SK-N-SH treated with all-trans-retinoic acid at 6 μM for 48 hours (cell line): ENCODE data around the gene JMJD4.
A peak's percentile ranks its signal among the peaks of the same experiment; 100 is the strongest.

Experiments
- ATAC-seq: fragments of 200-7000 bp; cut with Tn5 transposase; 3 replicates; pipeline ENCODE4 v1.9.1; 2020; ENCODE audit warnings: mild to moderate bottlenecking, moderate library complexity
- ARNTL ChIP-seq: fragments of 450-650 bp; formaldehyde crosslinking; IDR thresholded peaks from 2 replicates; pipeline ENCODE4 v1.5.0; 2020; ENCODE audit warnings: low read depth, mild to moderate bottlenecking, moderate library complexity, borderline replicate concordance
- BACH2 ChIP-seq: fragments of 250-450 bp; sonication (Bioruptor Pico); IDR thresholded peaks from 2 replicates; pipeline ENCODE4 v1.9.0; 2021; ENCODE audit warnings: mild to moderate bottlenecking, borderline replicate concordance
- CSDC2 ChIP-seq: fragments of 250-450 bp; sonication (Bioruptor Pico); IDR thresholded peaks from 2 replicates; pipeline ENCODE4 v1.5.0; 2020; ENCODE audit warnings: mild to moderate bottlenecking, moderate library complexity
- ESRRG ChIP-seq: fragments of 250-450 bp; sonication (Bioruptor Pico); IDR thresholded peaks from 2 replicates; pipeline ENCODE4 v1.6.1; 2021; ENCODE audit warnings: mild to moderate bottlenecking
- GLIS3 ChIP-seq: fragments of 250-450 bp; sonication (Bioruptor Pico); IDR thresholded peaks from 2 replicates; pipeline ENCODE4 v1.5.0; 2020; ENCODE audit warnings: mild to moderate bottlenecking, moderate library complexity
- ISL1 ChIP-seq: fragments of 250-450 bp; sonication (Bioruptor Pico); IDR thresholded peaks from 2 replicates; pipeline ENCODE4 v2.1.2; 2022; ENCODE audit warnings: mild to moderate bottlenecking, moderate library complexity
- OSR1 ChIP-seq: fragments of 250-450 bp; sonication (Bioruptor Pico); IDR thresholded peaks from 2 replicates; pipeline ENCODE4 v1.8.0; 2022; ENCODE audit warnings: moderate library complexity, mild to moderate bottlenecking, inconsistent platforms
- PPARA ChIP-seq: fragments of 250-450 bp; sonication (Bioruptor Pico); IDR thresholded peaks from 2 replicates; pipeline ENCODE4 v1.5.0; 2020; ENCODE audit warnings: mild to moderate bottlenecking, borderline replicate concordance
- RARB ChIP-seq: fragments of 250-450 bp; sonication (Bioruptor Pico); IDR thresholded peaks from 2 replicates; pipeline ENCODE4 v1.8.0; 2021; ENCODE audit warnings: mild to moderate bottlenecking, moderate library complexity
- SNAI2 ChIP-seq: fragments of 250-450 bp; sonication (Bioruptor Pico); IDR thresholded peaks from 2 replicates; pipeline ENCODE4 v1.5.0; 2020; ENCODE audit warnings: mild to moderate bottlenecking, moderate library complexity
- TCF4 ChIP-seq: fragments of 250-450 bp; sonication (Bioruptor Pico); IDR thresholded peaks from 2 replicates; pipeline ENCODE4 v1.8.0; 2021; ENCODE audit warnings: mild to moderate bottlenecking, moderate library complexity, borderline replicate concordance
- TOX ChIP-seq: fragments of 250-450 bp; sonication (Bioruptor Pico); IDR thresholded peaks from 2 replicates; pipeline ENCODE4 v1.8.0; 2021; ENCODE audit warnings: mild to moderate bottlenecking, moderate library complexity, borderline replicate concordance
- ZC3H10 ChIP-seq: fragments of 250-450 bp; sonication (Bioruptor Pico); IDR thresholded peaks from 2 replicates; pipeline ENCODE4 v1.5.1; 2021; ENCODE audit warnings: mild to moderate bottlenecking, moderate library complexity
- ZFP3 ChIP-seq: fragments of 250-450 bp; sonication (Bioruptor Pico); IDR thresholded peaks from 2 replicates; pipeline ENCODE4 v1.5.0; 2020; ENCODE audit warnings: mild to moderate bottlenecking, moderate library complexity
- ZFP30 ChIP-seq: fragments of 450-650 bp; formaldehyde crosslinking; IDR thresholded peaks from 2 replicates; pipeline ENCODE4 v1.5.0; 2022; ENCODE audit warnings: mild to moderate bottlenecking, moderate library complexity
- ZNF565 ChIP-seq: fragments of 450-650 bp; formaldehyde crosslinking; conservative IDR thresholded peaks from 2 replicates; pipeline ENCODE4 v1.5.0; 2020; ENCODE audit warnings: low read depth, mild to moderate bottlenecking, moderate library complexity
- ZNF70 ChIP-seq: fragments of 450-650 bp; formaldehyde crosslinking; IDR thresholded peaks from 2 replicates; pipeline ENCODE4 v1.5.0; 2020; ENCODE audit warnings: mild to moderate bottlenecking, moderate library complexity
- ZNF8 ChIP-seq: fragments of 450-650 bp; formaldehyde crosslinking; IDR thresholded peaks from 2 replicates; pipeline ENCODE4 v1.5.0; 2020; ENCODE audit warnings: mild to moderate bottlenecking, moderate library complexity
- TF ChIP-seq, protein P1 (sequence below): fragments of 250-450 bp; sonication (Bioruptor Pico); IDR thresholded peaks from 2 replicates; pipeline ENCODE4 v1.5.1; 2020; ENCODE audit warnings: low read depth, mild to moderate bottlenecking, moderate library complexity
- TF ChIP-seq, protein P2 (sequence below): fragments of 250-450 bp; sonication (Bioruptor Pico); IDR thresholded peaks from 2 replicates; pipeline ENCODE4 v1.8.0; 2020; ENCODE audit warnings: mild to moderate bottlenecking, moderate library complexity, borderline replicate concordance
- TF ChIP-seq, protein P3 (sequence below): fragments of 250-450 bp; sonication (Bioruptor Pico); IDR thresholded peaks from 2 replicates; pipeline ENCODE4 v1.5.0; 2020; ENCODE audit warnings: mild to moderate bottlenecking, moderate library complexity
- TF ChIP-seq, protein P4 (sequence below): fragments of 250-450 bp; sonication (Bioruptor Pico); IDR thresholded peaks from 2 replicates; pipeline ENCODE4 v1.8.0; 2021; ENCODE audit warnings: low read depth, mild to moderate bottlenecking, moderate library complexity, borderline replicate concordance

Gene JMJD4

DNA sequence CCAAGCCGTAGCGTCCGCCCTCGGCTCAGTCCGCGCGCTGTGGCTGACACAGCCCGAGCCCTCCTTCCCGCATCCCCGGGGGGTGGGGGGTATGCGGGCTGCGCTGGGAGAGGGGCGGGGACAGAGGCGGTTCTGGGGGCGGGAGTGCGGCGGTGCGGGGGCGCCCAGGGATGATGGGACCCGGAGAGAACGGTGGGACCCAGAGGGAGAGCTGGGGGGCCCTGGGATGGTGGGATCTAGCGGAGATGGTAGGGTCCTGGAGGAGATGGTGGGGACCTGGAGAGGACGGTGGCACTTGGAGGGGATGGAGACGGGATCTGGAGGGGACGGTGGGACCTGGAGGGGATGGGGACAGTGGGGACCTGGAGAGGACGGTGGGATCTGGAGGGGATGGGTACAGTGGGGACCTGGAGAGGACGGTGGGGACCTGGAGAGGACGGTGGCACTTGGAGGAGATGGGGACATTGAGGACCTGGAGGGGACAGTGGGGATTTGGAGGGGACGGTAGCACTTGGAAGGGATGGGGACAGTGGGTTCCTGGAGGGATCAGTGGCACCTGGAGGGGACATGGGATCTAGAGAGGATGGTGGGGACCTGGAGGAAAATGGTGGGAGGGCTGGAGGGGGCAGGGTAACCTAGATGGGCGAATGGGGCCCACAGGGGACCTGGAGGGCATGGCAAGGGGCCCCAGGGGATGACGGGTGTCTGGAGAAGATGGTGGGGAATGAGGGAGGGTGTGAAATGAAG, 610 bp upstream of the JMJD4 start (continued):
- TF ChIP-seq PPARA (CRISPR knock-in tag) (no peak), BACH2 (no peak), TCF4 (no peak), ZNF8 (CRISPR knock-in tag) (no peak), TOX (no peak), SNAI2 (CRISPR knock-in tag) (no peak), GLIS3 (no peak), OSR1 (no peak), ZNF565 (no peak), ZFP30 (CRISPR knock-in tag) (no peak)
- TF ChIP-seq, protein P1, sequence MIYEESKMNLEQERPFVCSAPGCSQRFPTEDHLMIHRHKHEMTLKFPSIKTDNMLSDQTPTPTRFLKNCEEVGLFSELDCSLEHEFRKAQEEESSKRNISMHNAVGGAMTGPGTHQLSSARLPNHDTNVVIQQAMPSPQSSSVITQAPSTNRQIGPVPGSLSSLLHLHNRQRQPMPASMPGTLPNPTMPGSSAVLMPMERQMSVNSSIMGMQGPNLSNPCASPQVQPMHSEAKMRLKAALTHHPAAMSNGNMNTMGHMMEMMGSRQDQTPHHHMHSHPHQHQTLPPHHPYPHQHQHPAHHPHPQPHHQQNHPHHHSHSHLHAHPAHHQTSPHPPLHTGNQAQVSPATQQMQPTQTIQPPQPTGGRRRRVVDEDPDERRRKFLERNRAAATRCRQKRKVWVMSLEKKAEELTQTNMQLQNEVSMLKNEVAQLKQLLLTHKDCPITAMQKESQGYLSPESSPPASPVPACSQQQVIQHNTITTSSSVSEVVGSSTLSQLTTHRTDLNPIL = no peak

DNA sequence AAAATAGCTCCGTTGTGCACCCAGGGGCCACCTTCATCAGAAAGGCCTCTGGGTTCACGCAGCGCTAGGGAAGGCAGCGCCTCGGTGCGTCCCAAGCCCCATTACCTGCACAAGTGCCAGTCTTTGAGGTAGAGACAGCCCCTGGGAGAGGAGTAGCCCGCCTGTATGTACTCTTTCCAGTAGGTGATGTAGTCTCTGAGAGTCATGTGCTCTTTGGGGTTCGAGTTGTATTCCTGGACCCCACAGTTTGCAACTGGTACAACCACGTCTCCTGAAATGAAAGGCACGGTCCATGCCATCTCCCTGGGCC, 601 bp downstream of the JMJD4 start:
- peak; percentile 6 for ATAC-seq
- TF ChIP-seq RARB (CRISPR knock-in tag) (no peak), TOX (no peak), ZC3H10 (no peak), GLIS3 (no peak), OSR1 (no peak), ZNF565 (no peak), ESRRG (CRISPR knock-in tag) (no peak), PPARA (CRISPR knock-in tag) (no peak), ZNF70 (CRISPR knock-in tag) (no peak), SNAI2 (CRISPR knock-in tag) (no peak), ZFP30 (CRISPR knock-in tag) (no peak), ZFP3 (no peak), ZNF8 (CRISPR knock-in tag) (no peak), ARNTL (no peak), TCF4 (no peak), ISL1 (CRISPR knock-in tag) (no peak)
- TF ChIP-seq, protein P2, sequence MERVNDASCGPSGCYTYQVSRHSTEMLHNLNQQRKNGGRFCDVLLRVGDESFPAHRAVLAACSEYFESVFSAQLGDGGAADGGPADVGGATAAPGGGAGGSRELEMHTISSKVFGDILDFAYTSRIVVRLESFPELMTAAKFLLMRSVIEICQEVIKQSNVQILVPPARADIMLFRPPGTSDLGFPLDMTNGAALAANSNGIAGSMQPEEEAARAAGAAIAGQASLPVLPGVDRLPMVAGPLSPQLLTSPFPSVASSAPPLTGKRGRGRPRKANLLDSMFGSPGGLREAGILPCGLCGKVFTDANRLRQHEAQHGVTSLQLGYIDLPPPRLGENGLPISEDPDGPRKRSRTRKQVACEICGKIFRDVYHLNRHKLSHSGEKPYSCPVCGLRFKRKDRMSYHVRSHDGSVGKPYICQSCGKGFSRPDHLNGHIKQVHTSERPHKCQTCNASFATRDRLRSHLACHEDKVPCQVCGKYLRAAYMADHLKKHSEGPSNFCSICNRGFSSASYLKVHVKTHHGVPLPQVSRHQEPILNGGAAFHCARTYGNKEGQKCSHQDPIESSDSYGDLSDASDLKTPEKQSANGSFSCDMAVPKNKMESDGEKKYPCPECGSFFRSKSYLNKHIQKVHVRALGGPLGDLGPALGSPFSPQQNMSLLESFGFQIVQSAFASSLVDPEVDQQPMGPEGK = no peak
- TF ChIP-seq, protein P3, sequence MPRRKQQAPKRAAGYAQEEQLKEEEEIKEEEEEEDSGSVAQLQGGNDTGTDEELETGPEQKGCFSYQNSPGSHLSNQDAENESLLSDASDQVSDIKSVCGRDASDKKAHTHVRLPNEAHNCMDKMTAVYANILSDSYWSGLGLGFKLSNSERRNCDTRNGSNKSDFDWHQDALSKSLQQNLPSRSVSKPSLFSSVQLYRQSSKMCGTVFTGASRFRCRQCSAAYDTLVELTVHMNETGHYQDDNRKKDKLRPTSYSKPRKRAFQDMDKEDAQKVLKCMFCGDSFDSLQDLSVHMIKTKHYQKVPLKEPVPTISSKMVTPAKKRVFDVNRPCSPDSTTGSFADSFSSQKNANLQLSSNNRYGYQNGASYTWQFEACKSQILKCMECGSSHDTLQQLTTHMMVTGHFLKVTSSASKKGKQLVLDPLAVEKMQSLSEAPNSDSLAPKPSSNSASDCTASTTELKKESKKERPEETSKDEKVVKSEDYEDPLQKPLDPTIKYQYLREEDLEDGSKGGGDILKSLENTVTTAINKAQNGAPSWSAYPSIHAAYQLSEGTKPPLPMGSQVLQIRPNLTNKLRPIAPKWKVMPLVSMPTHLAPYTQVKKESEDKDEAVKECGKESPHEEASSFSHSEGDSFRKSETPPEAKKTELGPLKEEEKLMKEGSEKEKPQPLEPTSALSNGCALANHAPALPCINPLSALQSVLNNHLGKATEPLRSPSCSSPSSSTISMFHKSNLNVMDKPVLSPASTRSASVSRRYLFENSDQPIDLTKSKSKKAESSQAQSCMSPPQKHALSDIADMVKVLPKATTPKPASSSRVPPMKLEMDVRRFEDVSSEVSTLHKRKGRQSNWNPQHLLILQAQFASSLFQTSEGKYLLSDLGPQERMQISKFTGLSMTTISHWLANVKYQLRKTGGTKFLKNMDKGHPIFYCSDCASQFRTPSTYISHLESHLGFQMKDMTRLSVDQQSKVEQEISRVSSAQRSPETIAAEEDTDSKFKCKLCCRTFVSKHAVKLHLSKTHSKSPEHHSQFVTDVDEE = no peak
- TF ChIP-seq, protein P1 = no peak
- TF ChIP-seq, protein P4, sequence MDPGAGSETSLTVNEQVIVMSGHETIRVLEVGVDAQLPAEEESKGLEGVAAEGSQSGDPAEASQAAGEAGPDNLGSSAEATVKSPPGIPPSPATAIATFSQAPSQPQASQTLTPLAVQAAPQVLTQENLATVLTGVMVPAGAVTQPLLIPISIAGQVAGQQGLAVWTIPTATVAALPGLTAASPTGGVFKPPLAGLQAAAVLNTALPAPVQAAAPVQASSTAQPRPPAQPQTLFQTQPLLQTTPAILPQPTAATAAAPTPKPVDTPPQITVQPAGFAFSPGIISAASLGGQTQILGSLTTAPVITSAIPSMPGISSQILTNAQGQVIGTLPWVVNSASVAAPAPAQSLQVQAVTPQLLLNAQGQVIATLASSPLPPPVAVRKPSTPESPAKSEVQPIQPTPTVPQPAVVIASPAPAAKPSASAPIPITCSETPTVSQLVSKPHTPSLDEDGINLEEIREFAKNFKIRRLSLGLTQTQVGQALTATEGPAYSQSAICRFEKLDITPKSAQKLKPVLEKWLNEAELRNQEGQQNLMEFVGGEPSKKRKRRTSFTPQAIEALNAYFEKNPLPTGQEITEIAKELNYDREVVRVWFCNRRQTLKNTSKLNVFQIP (CRISPR knock-in tag) = no peak

DNA sequence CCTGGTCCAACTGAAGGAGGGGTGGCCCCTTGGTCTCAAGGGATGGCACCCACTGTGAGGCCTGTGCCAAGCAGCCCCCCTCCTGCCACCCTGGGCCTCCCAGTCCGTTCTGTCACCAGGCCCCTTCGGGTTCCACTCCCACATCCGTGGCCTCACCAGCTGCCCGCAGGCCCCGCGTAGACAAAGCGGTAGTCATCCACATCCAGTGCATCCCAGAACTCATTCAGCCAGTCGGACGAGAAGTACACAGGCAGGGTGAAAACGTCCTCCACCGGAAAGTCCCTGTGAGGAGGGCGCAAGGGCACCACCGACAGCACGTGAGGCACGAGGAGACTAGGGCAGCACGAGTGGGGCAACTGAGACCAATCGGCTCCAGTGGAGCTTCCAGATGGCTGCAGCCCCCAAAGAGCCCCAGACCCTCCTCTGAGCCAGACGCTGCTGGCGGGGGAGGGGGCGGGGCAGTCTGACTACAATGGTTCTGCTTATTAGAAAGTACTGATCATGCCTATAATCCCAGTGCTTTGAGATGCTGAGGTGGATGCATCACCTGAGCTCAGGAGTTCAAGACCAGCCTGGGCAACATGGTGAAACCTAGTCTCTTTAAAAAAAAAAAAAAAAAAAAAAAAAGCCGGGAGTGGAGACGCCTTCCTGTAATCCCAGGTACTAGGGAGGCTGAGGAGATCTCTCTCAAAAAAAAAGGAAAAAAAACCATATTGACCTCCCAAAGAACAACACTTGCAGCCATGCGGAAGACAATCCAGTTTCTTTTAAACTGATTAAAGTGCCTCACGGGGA, 1.2 kb downstream of the JMJD4 start:
- ATAC-seq = no peak
- TF ChIP-seq, protein P2 = no peak
- TF ChIP-seq ZC3H10 (no peak), TOX (no peak), GLIS3 (no peak), BACH2 (no peak), ZNF70 (CRISPR knock-in tag) (no peak), OSR1 (no peak), ZFP30 (CRISPR knock-in tag) (no peak), RARB (CRISPR knock-in tag) (no peak), ZNF565 (no peak), TCF4 (no peak), CSDC2 (CRISPR knock-in tag) (no peak)
- TF ChIP-seq, protein P3 = no peak
